SIG-M5 treated with dmso at 0.1 percent for 504 hours (cell line): ENCODE data around the gene GDI1.

Experiments used
- DNase-seq: peaks from one replicate; lab custom pipeline; 2025; ENCODE audit not compliant: unreplicated experiment; lab: John Stamatoyannopoulos, UW

The GDI1 gene

DNA sequence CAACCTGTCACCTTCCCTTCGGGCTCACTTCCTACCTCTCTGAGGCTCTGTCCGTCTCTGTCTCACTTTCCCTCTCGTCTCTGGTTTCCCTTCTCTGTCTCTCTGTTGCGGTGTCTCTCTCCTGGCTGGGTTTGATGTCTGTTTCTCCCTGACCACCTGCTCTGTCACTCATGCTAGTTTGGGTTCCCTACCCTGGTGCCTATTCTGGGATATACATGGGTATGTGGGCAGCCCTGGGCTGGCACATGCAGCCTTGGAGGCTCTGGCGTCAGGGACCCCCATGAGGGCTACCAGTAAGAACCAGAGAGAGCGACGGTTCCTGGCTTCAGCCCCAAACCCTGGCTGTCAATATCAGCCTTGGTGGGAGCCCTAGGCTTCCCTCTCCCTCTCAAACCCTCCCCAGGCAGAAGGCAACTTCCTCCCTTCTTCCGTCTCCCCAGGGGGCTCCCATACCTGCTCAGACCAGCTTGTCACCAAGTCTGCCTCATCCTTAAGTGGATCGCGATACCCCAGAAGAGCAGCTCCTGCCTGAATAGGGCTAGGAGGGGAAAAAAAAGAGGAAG is 28.2 kb upstream of the GDI1 start:
- no peak for DNase-seq

- peak; percentile 71 for DNase-seq
These were observed 27.6 kb upstream of the GDI1 start, which contains the start of gene DNASE1L1 for GRCh38 chrX:154409222-154409871. TSS of gene DNASE1L1 (minus strand) at chrX:154409254. CDS start at chrX:154405568, 3,686 bp downstream.

- peak; percentile 62 for DNase-seq
These were observed 25.0 kb upstream of the GDI1 start for GRCh38 chrX:154411981-154412340.

- peak; percentile 58 for DNase-seq
These were observed 24.5 kb upstream of the GDI1 start for GRCh38 chrX:154412468-154412867.

DNA sequence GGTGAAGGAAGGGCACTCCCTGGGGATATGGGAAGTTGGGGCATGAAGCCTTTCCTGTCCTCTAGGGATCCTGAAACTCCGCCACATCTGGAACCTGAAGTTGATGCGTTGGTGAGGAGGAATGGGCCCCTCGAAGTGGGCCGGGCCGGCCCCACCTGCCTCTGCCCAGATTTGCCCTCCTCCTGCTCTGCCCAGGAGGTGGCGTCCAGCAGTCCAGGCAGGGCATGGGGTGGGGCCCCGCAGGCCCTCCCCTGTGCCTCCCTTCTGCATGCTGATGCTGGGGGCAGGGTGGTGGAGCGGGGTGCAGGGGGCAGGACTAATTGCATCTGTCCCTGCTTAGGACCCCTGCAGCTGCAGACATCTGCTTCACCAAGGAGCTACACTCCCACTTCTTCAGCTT is 23.8 kb upstream of the GDI1 start:
- DNase-seq = no peak

GRCh38 chrX:154417157-154417556 is 19.8 kb upstream of the GDI1 start:
- no peak for DNase-seq

DNA sequence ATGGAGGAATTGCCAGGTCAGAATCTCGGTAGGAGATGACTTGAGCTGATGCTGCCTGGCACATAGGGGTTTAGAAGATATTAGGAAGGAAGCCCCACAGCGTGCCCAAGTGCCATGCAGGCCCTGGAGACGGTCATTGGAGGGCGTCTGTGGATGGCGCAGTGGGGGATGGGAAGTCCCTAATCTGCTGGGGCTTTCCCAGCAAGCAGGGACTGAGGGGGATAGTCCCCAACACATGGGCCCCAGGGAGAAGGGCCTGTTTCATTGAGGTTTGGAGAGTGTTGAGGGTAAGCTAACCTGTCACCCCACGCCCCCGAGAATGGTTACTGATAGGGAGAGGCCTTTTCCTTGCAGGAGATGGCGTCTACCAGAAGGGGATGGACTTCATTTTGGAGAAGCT is 17.8 kb upstream of the GDI1 start:
- DNase-seq = no peak

GRCh38 chrX:154419688-154420401 is 17.1 kb upstream of the GDI1 start:
- no peak for DNase-seq

DNA sequence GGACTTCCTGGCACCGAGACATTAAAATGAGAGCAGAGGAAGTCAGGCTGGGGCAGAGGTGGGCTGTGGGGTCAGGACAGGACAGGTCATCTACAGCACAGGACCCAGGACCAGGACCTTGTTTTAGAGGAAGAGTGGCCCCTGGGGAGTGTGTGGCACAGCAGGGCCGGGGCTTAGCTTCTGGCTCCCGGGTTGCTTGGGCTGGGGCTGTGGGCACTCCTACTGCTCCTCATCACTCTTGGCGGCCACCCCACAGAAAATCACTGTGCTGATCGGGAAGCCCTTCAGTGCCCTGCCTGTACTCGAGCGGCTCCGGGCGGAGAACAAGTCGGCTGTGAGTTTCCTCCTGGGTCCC is 16.6 kb upstream of the GDI1 start:
- no peak for DNase-seq

DNA sequence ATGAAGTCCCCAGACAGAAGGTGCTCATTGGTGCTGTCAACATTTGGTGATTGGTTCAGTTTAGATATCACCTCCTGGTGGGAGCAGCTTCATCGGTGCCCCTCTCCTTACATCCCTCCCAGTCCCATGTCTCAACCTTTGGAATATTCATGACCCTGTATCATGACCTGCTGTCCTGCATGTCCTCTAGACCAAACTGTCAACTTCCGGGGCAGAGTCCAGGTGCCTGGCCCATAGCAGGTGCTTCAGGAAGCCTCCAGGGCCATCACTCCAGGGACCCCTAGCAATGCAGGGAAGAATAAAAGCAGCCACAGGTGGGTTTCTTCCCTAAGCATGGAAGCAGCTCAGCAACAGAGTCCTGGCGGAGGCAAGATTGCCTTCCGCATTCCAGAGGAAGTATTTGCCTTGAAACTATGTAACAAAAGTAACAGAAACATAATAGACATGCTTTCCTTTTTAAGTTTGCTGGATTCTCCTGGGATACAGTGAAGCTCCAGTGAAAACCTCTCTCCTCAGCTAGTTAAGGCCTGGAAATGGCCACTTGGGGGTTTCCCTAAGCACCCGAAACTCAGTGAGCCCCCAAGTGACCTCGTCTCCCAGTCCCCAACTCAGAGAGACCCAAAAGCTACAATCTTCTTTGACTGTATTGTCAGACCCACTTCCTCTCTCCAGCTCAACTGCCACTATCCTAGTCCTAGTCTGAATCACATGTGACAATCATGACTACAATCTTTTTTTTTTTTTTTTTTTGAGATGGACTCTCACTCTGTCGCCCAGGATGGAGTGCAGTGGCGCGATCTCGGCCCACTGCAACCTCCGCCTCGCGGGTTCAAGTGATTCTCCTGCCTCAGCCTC is 9.8 kb upstream of the GDI1 start:
- peak; percentile 39 for DNase-seq

- DNase-seq = peak; percentile 90
These were observed 8.5 kb upstream of the GDI1 start, which contains the start of gene ATP6AP1 for GRCh38 chrX:154428176-154429171. TSS of gene ATP6AP1 (plus strand) at chrX:154428677. CDS start at chrX:154428693, 16 bp downstream.

GRCh38 chrX:154429711-154430110 is 7.2 kb upstream of the GDI1 start:
- no peak for DNase-seq

- peak; percentile 3 for DNase-seq
These were observed 6.5 kb upstream of the GDI1 start for GRCh38 chrX:154430479-154430878.

- DNase-seq = peak; percentile 66
These were observed 6.0 kb upstream of the GDI1 start for GRCh38 chrX:154430916-154431315.

DNA sequence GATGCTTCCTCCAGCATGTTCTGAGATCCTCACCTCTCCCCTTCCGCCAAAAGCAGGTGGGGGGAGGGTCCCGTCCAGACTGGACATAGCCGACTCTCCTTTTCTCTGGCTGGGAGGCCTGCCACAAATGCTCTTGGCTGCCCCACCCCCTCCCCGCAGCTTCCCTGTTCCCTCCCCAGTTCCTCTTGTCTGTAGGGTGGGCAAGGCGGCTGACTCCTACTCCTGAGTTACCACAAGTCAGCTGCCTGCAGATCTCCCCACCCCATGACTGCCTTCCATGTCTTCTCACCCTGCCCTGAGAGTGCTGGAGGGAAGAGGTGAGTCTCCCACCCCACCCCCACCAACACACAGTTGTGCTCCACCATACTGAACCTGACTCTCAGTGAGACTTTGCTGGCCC is 5.6 kb upstream of the GDI1 start:
- DNase-seq = peak; percentile 52

DNA sequence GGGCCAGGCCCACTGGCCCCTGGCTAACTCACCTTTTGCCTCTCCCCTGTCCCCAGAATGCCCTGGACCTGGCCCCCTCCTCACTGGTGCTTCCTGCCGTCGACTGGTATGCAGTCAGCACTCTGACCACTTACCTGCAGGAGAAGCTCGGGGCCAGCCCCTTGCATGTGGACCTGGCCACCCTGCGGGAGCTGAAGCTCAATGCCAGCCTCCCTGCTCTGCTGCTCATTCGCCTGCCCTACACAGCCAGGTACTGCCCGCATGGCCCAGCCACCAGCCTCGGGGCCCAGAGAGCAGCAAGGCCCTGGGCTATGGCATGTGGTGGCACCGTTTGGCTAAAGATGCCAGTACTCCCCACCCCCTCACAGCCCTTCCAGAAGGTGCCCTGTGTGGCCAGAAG is 4.7 kb upstream of the GDI1 start:
- no peak for DNase-seq

GRCh38 chrX:154433605-154434004 is 3.3 kb upstream of the GDI1 start:
- no peak for DNase-seq

- no peak for DNase-seq
These were observed 2.4 kb upstream of the GDI1 start for GRCh38 chrX:154434394-154435168.

GRCh38 chrX:154435171-154435733 is 1.7 kb upstream of the GDI1 start:
- DNase-seq = no peak
